KMS-11 (cell line): ENCODE data around the gene ENO4.

ENCODE experiments used
- H2AFZ ChIP-seq: fragments of 200-600 bp; sonication (generic); 2 replicates; pipeline ENCODE4 v1.6.1; 2016; ENCODE audit warnings: antibody characterized with exemption, mixed run types, low read depth
- H3K27ac ChIP-seq: fragments of 200-600 bp; sonication (generic); 2 replicates; pipeline ENCODE4 v1.6.1; 2016; ENCODE audit warnings: mild to moderate bottlenecking, mixed run types
- H3K27me3 ChIP-seq: fragments of 200-600 bp; sonication (generic); 2 replicates; pipeline ENCODE4 v1.6.1; 2017; ENCODE audit warnings: mild to moderate bottlenecking, low read depth, mixed run types, moderate library complexity; ENCODE audit not compliant: insufficient read depth
- H3K36me3 ChIP-seq: fragments of 200-600 bp; sonication (generic); 2 replicates; pipeline ENCODE4 v1.6.1; 2017; ENCODE audit warnings: mild to moderate bottlenecking, mixed run types; ENCODE audit not compliant: insufficient read depth
- H3K4me1 ChIP-seq: fragments of 200-600 bp; sonication (generic); 2 replicates; pipeline ENCODE4 v1.6.1; 2016; ENCODE audit warnings: mild to moderate bottlenecking, low read depth, mixed run types; ENCODE audit not compliant: poor library complexity, severe bottlenecking
- H3K4me2 ChIP-seq: fragments of 200-600 bp; sonication (generic); 2 replicates; pipeline ENCODE4 v1.7.0; 2016; ENCODE audit warnings: mild to moderate bottlenecking, mixed run types
- H3K4me3 ChIP-seq: fragments of 200-600 bp; sonication (generic); IDR thresholded peaks from 2 replicates; pipeline ENCODE4 v1.6.1; 2017; ENCODE audit warnings: low read depth, low read length, mixed read lengths; ENCODE audit not compliant: insufficient read depth
- H3K79me2 ChIP-seq: fragments of 200-600 bp; sonication (generic); 2 replicates; pipeline ENCODE4 v1.6.1; 2016; ENCODE audit warnings: low read depth, mixed run types; ENCODE audit not compliant: insufficient read depth
- H3K9ac ChIP-seq: fragments of 200-600 bp; sonication (generic); 2 replicates; pipeline ENCODE4 v1.6.1; 2016; ENCODE audit warnings: mild to moderate bottlenecking, mixed run types
- H4K20me1 ChIP-seq: fragments of 200-600 bp; sonication (generic); 2 replicates; pipeline ENCODE4 v1.6.1; 2016; ENCODE audit warnings: mild to moderate bottlenecking, mixed run types; ENCODE audit not compliant: insufficient read depth
- CTCF ChIP-seq: fragments of 200-600 bp; sonication (generic); conservative IDR thresholded peaks from 2 replicates; pipeline ENCODE4 v1.6.1; 2017; ENCODE audit warnings: low read depth, mild to moderate bottlenecking, antibody characterized with exemption, low read length, moderate library complexity, mixed read lengths

The ENO4 gene

GRCh38 chr10:116910910-116911309 is 61.6 kb downstream of the ENO4 start:
- H4K20me1 ChIP-seq, result no peaks in the 10 kb centered on the region
- H3K36me3 ChIP-seq, result no peaks in the 10 kb centered on the region
- no peak overlapping the region for H3K4me2 ChIP-seq
- no peak overlapping the region for H3K4me3 ChIP-seq
- H2AFZ ChIP-seq, result no peak overlapping the region
- no peaks in the 10 kb centered on the region for H3K79me2 ChIP-seq
- H3K4me1 ChIP-seq, result peaks cover 8% of the 10 kb centered on the region
- H3K27me3 ChIP-seq, result no peaks in the 10 kb centered on the region
- no peak for TF ChIP-seq CTCF
- H3K27ac ChIP-seq, result no peak overlapping the region
- H3K9ac ChIP-seq, result no peak overlapping the region

DNA sequence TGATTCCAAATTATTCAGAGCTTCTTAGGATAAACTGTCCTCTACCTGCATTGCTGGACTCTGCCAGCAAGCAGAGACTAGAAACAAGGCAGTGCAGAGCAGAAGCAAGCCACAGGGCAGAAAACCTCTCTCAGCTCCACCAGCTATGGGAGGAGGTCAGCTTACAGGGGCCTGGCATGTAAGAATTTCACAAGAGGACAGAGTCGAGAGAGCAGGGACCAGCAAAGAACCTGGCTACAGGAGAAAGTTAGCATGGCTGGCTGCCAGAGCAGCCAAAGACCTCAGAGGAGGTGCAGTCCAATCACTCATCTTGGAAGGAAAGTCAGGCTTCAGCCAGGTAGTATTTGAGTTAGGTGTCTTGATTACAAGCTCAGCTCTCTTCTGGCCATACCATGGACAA is 62.9 kb downstream of the ENO4 start:
- peaks cover 8% of the 10 kb centered on the region for H3K4me1 ChIP-seq
- no peak overlapping the region for H3K9ac ChIP-seq
- no peak overlapping the region for H3K27ac ChIP-seq
- H3K27me3 ChIP-seq, result no peaks in the 10 kb centered on the region
- no peak overlapping the region for H3K4me2 ChIP-seq
- H4K20me1 ChIP-seq, result no peaks in the 10 kb centered on the region
- H3K36me3 ChIP-seq, result no peaks in the 10 kb centered on the region
- no peak overlapping the region for H2AFZ ChIP-seq
- no peak overlapping the region for H3K4me3 ChIP-seq
- no peaks in the 10 kb centered on the region for H3K79me2 ChIP-seq
- TF ChIP-seq CTCF, result no peak

DNA sequence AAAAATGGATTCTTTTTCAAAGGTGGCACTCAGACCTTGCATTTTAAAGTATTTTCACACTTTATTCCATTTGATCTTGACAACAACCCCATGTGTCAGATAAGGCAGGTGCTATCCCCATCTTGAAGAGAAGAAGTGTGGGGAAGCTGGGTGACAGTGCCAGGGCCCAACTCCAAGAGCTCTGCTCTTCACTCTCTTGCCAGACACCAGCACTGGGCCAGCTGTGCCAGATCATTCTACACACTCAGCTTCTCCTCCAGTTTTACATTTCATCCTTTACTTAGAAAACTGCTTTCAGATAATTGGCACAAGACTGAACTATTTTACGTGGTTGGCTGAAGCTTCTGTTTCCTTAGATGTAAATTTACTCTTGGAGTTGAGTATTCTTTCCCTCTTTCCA is 64.4 kb downstream of the ENO4 start:
- Histone ChIP-seq H3K36me3 (no peaks in the 10 kb centered on the region), H3K4me2 (no peak overlapping the region), H3K27ac (no peak overlapping the region)

GRCh38 chr10:116915340-116915739 is 66.0 kb downstream of the ENO4 start:
- no peak overlapping the region for H3K4me3 ChIP-seq
- H4K20me1 ChIP-seq, result no peaks in the 10 kb centered on the region
- TF ChIP-seq CTCF, result no peak
- no peak overlapping the region for H3K27ac ChIP-seq
- no peak overlapping the region for H3K4me2 ChIP-seq
- H3K9ac ChIP-seq, result no peak overlapping the region
- no peaks in the 10 kb centered on the region for H3K79me2 ChIP-seq
- no peaks in the 10 kb centered on the region for H3K36me3 ChIP-seq
- H3K27me3 ChIP-seq, result no peaks in the 10 kb centered on the region
- no peaks in the 10 kb centered on the region for H3K4me1 ChIP-seq
- H2AFZ ChIP-seq, result no peak overlapping the region

More for the DNA sequence above, 64.4 kb downstream of the ENO4 start:
- Histone ChIP-seq H3K27me3 (no peaks in the 10 kb centered on the region), H3K4me1 (peaks cover 8% of the 10 kb centered on the region), H4K20me1 (no peaks in the 10 kb centered on the region), H2AFZ (no peak overlapping the region), H3K4me3 (no peak overlapping the region), H3K79me2 (no peaks in the 10 kb centered on the region), H3K9ac (no peak overlapping the region)
- TF ChIP-seq CTCF, result no peak
